Measurements from ENCODE around the gene ATP5F1C.
"Not testable (repeated sequence)": the region's sequence is repeated elsewhere in the genome, so short reads cannot be mapped to it uniquely, and the experiment has no call there.

DNA sequence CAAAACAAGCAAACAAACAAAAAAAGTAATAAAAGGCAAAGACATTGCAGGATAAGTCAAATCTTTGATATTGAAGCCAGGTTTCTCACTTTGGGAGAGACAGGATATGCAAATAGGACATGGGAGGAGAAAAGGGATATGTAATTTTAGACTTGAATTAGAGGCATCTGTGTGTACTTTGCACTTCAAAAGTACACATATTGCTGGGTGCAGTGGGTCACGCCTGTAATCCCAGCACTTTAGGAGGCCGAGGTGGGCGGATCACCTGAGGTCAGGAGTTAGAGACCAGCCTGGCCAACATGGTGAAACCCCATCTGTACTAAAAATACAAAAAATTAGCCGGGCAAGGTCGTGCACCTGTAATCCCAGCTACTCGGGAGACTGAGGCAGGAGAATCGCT is 23.8 kb downstream of the ATP5F1C start:
- TF ChIP-seq ZNF384 (IDR thresholded peaks at IDR 0.05); SUZ12 (IDR thresholded peaks at IDR 0.05); BHLHE40 (IDR thresholded peaks at IDR 0.05; ENCODE audit: borderline replicate concordance); SP1 (IDR thresholded peaks at IDR 0.05); ELF4 (IDR thresholded peaks at IDR 0.05); FOXA1 (IDR thresholded peaks at IDR 0.05); ARNT (IDR thresholded peaks at IDR 0.05); FOXM1 (IDR thresholded peaks at IDR 0.05; ENCODE audit: borderline replicate concordance); CTBP1 (IDR thresholded peaks at IDR 0.05; ENCODE audit: borderline replicate concordance); HDGF (IDR thresholded peaks at IDR 0.05; ENCODE audit: borderline replicate concordance): not testable (repeated sequence)
- TF ChIP-seq, protein P1, sequence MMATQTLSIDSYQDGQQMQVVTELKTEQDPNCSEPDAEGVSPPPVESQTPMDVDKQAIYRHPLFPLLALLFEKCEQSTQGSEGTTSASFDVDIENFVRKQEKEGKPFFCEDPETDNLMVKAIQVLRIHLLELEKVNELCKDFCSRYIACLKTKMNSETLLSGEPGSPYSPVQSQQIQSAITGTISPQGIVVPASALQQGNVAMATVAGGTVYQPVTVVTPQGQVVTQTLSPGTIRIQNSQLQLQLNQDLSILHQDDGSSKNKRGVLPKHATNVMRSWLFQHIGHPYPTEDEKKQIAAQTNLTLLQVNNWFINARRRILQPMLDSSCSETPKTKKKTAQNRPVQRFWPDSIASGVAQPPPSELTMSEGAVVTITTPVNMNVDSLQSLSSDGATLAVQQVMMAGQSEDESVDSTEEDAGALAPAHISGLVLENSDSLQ (IDR thresholded peaks at IDR 0.05): not testable (repeated sequence)
